NCI-H526 (cell line): Measurements from ENCODE around the gene AMFR.

Source experiments
- DNase-seq, 2 experiments: peaks; one replicate each; lab custom pipeline; 2025; lab: John Stamatoyannopoulos, UW

The AMFR gene

GRCh38 chr16:56330476-56330875 lies 94.9 kb downstream of the AMFR start:
- no peak for DNase-seq

- DNase-seq: no peak
These were observed 95.5 kb downstream of the AMFR start for GRCh38 chr16:56329887-56330286.

- no peak for DNase-seq
These were observed 96.9 kb downstream of the AMFR start for GRCh38 chr16:56328276-56329022.

GRCh38 chr16:56327929-56328258 lies 97.5 kb downstream of the AMFR start:
- DNase-seq: no peak

- no peak for DNase-seq
These were observed 98.0 kb downstream of the AMFR start for GRCh38 chr16:56327071-56327928.

GRCh38 chr16:56325956-56326355 lies 99.4 kb downstream of the AMFR start:
- no peak for DNase-seq

- no peak for DNase-seq
These were observed 100.9 kb downstream of the AMFR start for GRCh38 chr16:56324406-56324805.

GRCh38 chr16:56321571-56321970 lies 103.8 kb downstream of the AMFR start:
- DNase-seq: no peak

- DNase-seq: no peak
These were observed 104.4 kb downstream of the AMFR start for GRCh38 chr16:56320811-56321558.

- DNase-seq: no peak
These were observed 105.3 kb downstream of the AMFR start for GRCh38 chr16:56320056-56320455.

GRCh38 chr16:56319376-56319775 lies 106.0 kb downstream of the AMFR start:
- DNase-seq: no peak

GRCh38 chr16:56318827-56319140 lies 106.6 kb downstream of the AMFR start:
- DNase-seq: no peak

- DNase-seq: peak; percentile 4 to 56
These were observed 107.1 kb downstream of the AMFR start for GRCh38 chr16:56317998-56318826.

- DNase-seq: no peak
These were observed 108.8 kb downstream of the AMFR start for GRCh38 chr16:56316545-56316944.

GRCh38 chr16:56315955-56316354 lies 109.4 kb downstream of the AMFR start:
- no peak for DNase-seq

- no peak for DNase-seq
These were observed 111.0 kb downstream of the AMFR start for GRCh38 chr16:56314244-56314850.

- DNase-seq: no peak
These were observed 112.8 kb downstream of the AMFR start for GRCh38 chr16:56312556-56312955.

GRCh38 chr16:56312028-56312300 lies 113.4 kb downstream of the AMFR start:
- no peak for DNase-seq
